ENCODE data around the gene ITM2A.

DNA sequence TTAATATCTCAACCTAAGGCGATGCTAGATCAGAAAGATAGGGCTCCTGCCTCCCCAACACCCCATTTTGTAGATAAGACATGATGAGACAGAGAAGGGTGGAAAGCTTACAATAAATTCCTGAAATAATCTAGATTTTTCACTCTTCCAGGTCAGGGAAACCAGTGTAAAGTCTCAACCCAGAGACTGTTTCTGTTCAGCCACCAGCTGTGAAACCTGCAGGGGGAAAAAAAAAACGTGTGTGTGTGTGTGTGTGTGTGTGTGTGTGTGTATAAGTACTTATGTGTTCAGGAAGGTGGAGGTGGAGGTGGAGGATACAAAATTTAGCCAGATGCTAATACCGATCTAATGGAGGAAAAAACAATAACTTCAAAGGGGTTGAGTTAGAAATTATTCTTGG, 773 bp upstream of the ITM2A start:
- no peak for TF ChIP-seq POLR2AphosphoS5 (IDR thresholded peaks at IDR 0.05)
- TF ChIP-seq, protein P1, sequence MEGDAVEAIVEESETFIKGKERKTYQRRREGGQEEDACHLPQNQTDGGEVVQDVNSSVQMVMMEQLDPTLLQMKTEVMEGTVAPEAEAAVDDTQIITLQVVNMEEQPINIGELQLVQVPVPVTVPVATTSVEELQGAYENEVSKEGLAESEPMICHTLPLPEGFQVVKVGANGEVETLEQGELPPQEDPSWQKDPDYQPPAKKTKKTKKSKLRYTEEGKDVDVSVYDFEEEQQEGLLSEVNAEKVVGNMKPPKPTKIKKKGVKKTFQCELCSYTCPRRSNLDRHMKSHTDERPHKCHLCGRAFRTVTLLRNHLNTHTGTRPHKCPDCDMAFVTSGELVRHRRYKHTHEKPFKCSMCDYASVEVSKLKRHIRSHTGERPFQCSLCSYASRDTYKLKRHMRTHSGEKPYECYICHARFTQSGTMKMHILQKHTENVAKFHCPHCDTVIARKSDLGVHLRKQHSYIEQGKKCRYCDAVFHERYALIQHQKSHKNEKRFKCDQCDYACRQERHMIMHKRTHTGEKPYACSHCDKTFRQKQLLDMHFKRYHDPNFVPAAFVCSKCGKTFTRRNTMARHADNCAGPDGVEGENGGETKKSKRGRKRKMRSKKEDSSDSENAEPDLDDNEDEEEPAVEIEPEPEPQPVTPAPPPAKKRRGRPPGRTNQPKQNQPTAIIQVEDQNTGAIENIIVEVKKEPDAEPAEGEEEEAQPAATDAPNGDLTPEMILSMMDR (IDR thresholded peaks at IDR 0.05) = no peak

Measured in suprapubic skin (tissue), 3 donors.